ENCODE results near the gene PLPP6.

Gene PLPP6

DNA sequence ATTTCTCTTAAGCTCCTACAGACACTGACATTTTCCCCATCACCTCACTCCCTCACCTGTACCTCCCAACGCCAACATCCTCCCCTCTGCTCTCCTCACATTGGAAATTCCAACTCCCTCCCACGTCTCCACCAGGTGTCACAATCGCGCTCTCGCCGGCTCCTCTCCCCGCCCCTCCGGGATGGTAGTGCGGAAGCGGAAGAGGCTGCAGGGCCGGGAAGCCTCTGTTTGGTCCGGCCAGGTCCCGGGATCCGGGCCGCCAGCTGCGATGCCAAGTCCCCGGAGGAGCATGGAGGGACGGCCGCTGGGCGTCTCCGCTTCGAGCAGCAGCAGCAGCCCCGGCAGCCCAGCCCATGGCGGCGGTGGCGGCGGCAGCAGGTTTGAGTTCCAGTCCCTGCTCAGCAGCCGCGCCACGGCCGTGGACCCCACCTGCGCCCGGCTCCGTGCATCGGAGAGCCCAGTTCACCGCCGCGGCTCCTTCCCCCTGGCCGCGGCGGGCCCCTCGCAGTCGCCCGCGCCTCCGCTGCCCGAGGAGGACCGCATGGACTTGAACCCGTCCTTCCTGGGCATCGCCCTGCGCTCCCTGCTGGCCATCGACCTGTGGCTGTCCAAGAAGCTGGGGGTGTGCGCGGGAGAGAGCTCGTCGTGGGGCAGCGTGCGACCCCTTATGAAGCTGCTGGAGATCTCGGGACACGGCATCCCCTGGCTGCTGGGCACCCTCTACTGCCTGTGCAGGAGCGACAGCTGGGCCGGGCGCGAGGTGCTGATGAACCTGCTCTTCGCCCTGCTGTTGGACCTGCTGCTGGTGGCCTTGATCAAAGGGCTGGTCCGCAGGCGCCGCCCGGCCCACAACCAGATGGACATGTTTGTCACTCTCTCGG is at the start of gene PLPP6:
TSS of gene PLPP6 (plus strand) at position 187 of the 881 bp plus-strand sequence. CDS start at position 269, 82 bp downstream.
- POLR2A ChIA-PET: interaction anchor here (1.2 kb wide), 1 partner anchor 17 kb away, joined by 3 read pairs; the partner anchor contains the start of gene CDC37L1
- CTCF ChIA-PET: interaction anchor here (0.7 to 2.3 kb wide), 7 partner anchors 10 to 173 kb away, joined by 3 to 7 read pairs (median 4); partner anchors contain the start of gene CDC37L1
- TF ChIP-seq, protein P1, sequence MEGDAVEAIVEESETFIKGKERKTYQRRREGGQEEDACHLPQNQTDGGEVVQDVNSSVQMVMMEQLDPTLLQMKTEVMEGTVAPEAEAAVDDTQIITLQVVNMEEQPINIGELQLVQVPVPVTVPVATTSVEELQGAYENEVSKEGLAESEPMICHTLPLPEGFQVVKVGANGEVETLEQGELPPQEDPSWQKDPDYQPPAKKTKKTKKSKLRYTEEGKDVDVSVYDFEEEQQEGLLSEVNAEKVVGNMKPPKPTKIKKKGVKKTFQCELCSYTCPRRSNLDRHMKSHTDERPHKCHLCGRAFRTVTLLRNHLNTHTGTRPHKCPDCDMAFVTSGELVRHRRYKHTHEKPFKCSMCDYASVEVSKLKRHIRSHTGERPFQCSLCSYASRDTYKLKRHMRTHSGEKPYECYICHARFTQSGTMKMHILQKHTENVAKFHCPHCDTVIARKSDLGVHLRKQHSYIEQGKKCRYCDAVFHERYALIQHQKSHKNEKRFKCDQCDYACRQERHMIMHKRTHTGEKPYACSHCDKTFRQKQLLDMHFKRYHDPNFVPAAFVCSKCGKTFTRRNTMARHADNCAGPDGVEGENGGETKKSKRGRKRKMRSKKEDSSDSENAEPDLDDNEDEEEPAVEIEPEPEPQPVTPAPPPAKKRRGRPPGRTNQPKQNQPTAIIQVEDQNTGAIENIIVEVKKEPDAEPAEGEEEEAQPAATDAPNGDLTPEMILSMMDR (IDR thresholded peaks at IDR 0.05; ENCODE audit: control extremely low read depth, extremely low read depth, low read depth, missing control alignments): peak; percentile 67
- DNase-seq (ENCODE audit: extremely low spot score): peak; percentile 82

DNA sequence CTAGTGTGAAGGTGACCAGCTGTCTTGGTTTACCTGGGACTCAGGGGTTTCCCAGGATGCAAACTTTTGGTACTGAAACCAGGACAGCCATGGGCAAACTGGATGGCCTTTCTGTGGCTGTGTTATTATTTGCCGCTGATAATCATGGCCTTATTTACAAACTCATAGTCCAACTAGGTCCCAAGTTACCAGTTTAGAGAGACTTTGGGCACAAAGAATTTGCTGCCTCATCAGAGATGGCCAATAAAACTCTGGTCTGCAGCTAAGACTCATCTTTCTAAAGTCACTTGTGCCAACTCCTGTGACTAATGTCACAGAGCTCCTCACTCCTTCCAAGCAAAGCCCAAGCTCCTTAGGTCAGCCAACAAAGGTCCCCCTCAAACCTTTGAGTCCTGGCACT is 47.5 kb upstream of the PLPP6 start:
- DNase-seq (ENCODE audit: extremely low spot score): no peak
- TF ChIP-seq, protein P1 (IDR thresholded peaks at IDR 0.05; ENCODE audit: control extremely low read depth, extremely low read depth, low read depth, missing control alignments): no peak
- ChIA-PET POLR2A (no interaction called here), CTCF (interaction anchor here (1.2 to 3.2 kb wide), 3 partner anchors 10 to 28 kb away, joined by 3 to 18 read pairs (median 5); no protein-coding TSS in a partner anchor)

DNA sequence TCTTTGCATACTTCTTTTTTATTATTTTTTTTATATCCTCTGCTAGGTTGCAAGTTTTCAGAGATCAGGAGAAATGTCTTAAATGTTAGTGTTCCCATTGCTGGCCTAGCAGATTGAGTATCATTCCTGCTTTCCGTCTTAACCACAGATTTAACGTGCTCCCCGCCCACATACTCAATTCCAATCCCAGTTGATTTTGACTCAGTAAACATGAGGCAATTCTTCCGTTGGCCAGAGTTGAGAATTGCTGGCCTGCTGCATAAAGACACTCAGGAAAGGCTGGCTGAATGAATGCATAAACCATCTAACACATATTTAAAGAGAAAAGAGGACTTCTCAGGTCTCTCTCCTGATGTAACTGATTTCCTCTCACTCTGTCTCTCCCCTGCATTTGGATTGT is 46.8 kb upstream of the PLPP6 start:
- TF ChIP-seq, protein P1 (IDR thresholded peaks at IDR 0.05; ENCODE audit: control extremely low read depth, extremely low read depth, low read depth, missing control alignments): no peak
- ChIA-PET CTCF (interaction anchor here (1.2 to 3.2 kb wide), 3 partner anchors 11 to 29 kb away, joined by 3 to 18 read pairs (median 5); no protein-coding TSS in a partner anchor), POLR2A (no interaction called here)
- no peak for DNase-seq (ENCODE audit: extremely low spot score)

DNA sequence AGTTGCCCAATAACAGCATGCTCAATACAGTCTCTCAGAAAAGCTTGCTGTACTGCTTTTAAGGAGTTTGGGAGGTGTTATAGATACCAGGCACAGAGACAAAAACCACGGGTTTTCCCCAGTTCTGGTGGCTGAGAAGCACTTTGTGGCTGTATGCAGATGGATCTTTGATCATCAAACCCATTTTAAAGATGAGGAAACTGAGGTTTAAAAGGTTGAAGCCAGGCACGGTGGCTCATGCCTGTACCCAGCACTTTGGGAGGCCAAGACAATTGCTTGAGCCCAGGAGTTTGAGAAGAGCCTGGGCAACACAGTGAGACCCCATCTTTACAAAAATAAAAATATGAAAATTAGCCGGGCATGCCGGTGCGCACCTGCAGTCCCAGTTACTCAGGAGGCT is 46.3 kb upstream of the PLPP6 start:
- no peak for DNase-seq (ENCODE audit: extremely low spot score)
- POLR2A ChIA-PET: no interaction called here
- CTCF ChIA-PET: interaction anchor here (1.4 to 2.0 kb wide), 2 partner anchors 13 to 24 kb away, joined by 3 to 5 read pairs; no protein-coding TSS in a partner anchor
- TF ChIP-seq, protein P1 (IDR thresholded peaks at IDR 0.05; ENCODE audit: control extremely low read depth, extremely low read depth, low read depth, missing control alignments): no peak

DNA sequence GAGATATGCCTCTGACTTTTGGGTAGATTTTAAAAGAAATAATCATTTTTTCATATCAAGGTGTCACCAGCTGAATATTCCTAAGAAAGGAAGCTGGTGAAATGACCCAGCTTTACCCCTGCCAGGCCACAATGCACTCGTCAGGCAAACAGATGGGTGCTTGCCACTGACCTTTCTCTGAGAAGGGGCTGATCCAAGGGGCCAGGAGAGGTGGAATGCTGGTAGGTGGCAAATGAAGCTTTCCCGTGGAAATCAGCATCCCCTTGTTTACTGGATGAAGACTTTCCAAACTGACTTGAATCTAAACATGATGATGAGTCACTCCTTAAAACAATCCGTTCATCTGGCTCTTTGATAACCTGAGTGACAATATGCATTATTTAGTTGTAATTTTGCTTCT is 44.3 kb upstream of the PLPP6 start:
- TF ChIP-seq, protein P1 (IDR thresholded peaks at IDR 0.05; ENCODE audit: control extremely low read depth, extremely low read depth, low read depth, missing control alignments): no peak
- CTCF ChIA-PET: interaction anchor here (1.9 kb wide), 1 partner anchor 13 kb away, joined by 4 read pairs; no protein-coding TSS in a partner anchor
- DNase-seq (ENCODE audit: extremely low spot score): no peak
- POLR2A ChIA-PET: no interaction called here

DNA sequence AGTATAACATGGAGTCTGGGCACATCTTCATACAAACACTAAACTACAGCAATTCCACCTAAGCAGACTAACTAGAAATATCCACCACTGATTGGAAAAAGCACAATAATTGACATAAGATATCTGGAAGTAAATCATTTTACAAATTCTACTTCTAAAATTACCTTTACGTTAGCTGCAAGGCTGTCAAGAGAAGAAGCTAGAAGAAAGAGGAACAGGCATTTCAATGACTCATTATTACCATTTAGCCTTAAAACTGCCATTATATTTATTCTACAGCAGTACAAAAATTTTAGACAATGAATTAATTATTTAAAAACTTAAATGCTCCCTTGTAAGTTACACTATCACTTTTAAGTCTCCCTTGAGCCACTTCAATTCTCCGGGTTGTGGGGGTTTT is 43.4 kb upstream of the PLPP6 start:
- CTCF ChIA-PET: interaction anchor here (1.5 kb wide), 1 partner anchor 14 kb away, joined by 5 read pairs; no protein-coding TSS in a partner anchor
- DNase-seq (ENCODE audit: extremely low spot score): no peak
- TF ChIP-seq, protein P1 (IDR thresholded peaks at IDR 0.05; ENCODE audit: control extremely low read depth, extremely low read depth, low read depth, missing control alignments): no peak
- POLR2A ChIA-PET: no interaction called here

Measured in GM10248 (cell line).